Endothelial cell of umbilical vein (primary cell): ENCODE results near the gene CAPNS1. TPM values are rescaled to one million over a fixed set of nuclear protein-coding genes. Genes with fewer than 3 reads are reported as not detected.

Source experiments
- BruUV-seq: library from RNA; stranded (reverse); fragments of 400-500 nt; replicated peaks from 2 replicates; lab custom pipeline; 2021; lab: Mats Ljungman, UMichigan
- CTCF ChIA-PET: fragments of 300-600, 350-600 bp; sonication (Branson Sonifier 250); formaldehyde crosslinking; loops from one replicate; lab custom pipeline; 2021; ENCODE audit warnings: antibody characterized with exemption, inconsistent platforms; lab: Charles Lee
- POLR2A ChIA-PET: fragments of 300-600, 350-600 bp; sonication (Branson Sonifier 250); formaldehyde crosslinking; loops from one replicate; lab custom pipeline; 2021; ENCODE audit warnings: antibody characterized with exemption, inconsistent platforms; lab: Charles Lee
- DNase-seq: peaks from one replicate; pipeline ENCODE4 v3.0.0-alpha.2; 2011; ENCODE audit warnings: low read depth, low spot score
- FAIRE-seq: peaks from 2 replicates; lab custom pipeline; 2011; peaks lifted over from hg19 to GRCh38; lab: Jason Lieb, UNC
- H2AFZ ChIP-seq: 2 replicates; pipeline ENCODE4 v1.6.0; 2012; ENCODE audit warnings: low read depth, low read length, control low read depth, inconsistent platforms
- H3K27ac ChIP-seq: 2 replicates; pipeline ENCODE4 v1.5.1; 2011; ENCODE audit warnings: low read depth, mild to moderate bottlenecking, control low read depth, low read length, moderate library complexity; ENCODE audit not compliant: insufficient read depth
- H3K27me3 ChIP-seq, 2 experiments: 2 replicates each; pipeline versions ENCODE4 v1.6.0 to v1.6.1; 2011; ENCODE audit warnings: low read length in 2 of 2, mixed read lengths in 1 of 2; ENCODE audit not compliant: control insufficient read depth in 2 of 2, insufficient read depth in 2 of 2
- H3K36me3 ChIP-seq, 2 experiments: 2 replicates in 1 of 2; 3 replicates in 1 of 2; pipeline ENCODE4 v1.5.1; 2011; ENCODE audit warnings: low read length in 2 of 2, mild to moderate bottlenecking in 1 of 2, moderate library complexity in 1 of 2; ENCODE audit not compliant: control insufficient read depth in 2 of 2, insufficient read depth in 2 of 2; ENCODE audit errors: extremely low read depth in 1 of 2
- H3K4me1 ChIP-seq: 3 replicates; pipeline ENCODE4 v1.5.1; 2011; ENCODE audit warnings: mild to moderate bottlenecking, low read length; ENCODE audit not compliant: control insufficient read depth, insufficient read depth; ENCODE audit errors: extremely low read depth
- H3K4me2 ChIP-seq: 2 replicates; pipeline ENCODE4 v1.6.1; 2011; ENCODE audit warnings: low read length, control low read depth, mixed read lengths; ENCODE audit not compliant: insufficient read depth
- H3K4me3 ChIP-seq, 3 experiments: fragments of 200-600 bp in 1 of 3; sonication (generic), shearing (Covaris generic) in 1 of 3; replicated peaks in 1 of 3; 2 replicates each; pipeline ENCODE4 v1.5.1; 2011 to 2016; ENCODE audit warnings: control low read depth in 3 of 3, low read length in 3 of 3, mild to moderate bottlenecking in 2 of 3, inconsistent platforms in 1 of 3, low read depth in 1 of 3, moderate library complexity in 1 of 3; ENCODE audit not compliant: insufficient read depth in 1 of 3
- H3K79me2 ChIP-seq: 2 replicates; pipeline ENCODE4 v1.6.0; 2012; ENCODE audit warnings: low read length, inconsistent platforms; ENCODE audit not compliant: control insufficient read depth, insufficient read depth
- H3K9ac ChIP-seq: replicated peaks from 2 replicates; pipeline ENCODE3; 2011; ENCODE audit warnings: low read length, control low read depth; ENCODE audit not compliant: insufficient read depth; ENCODE audit errors: extremely low read depth
- H3K9me1 ChIP-seq: replicated peaks from 3 replicates; pipeline ENCODE4 v1.6.0; 2011; ENCODE audit warnings: mild to moderate bottlenecking, low read length; ENCODE audit not compliant: control insufficient read depth, insufficient read depth; ENCODE audit errors: extremely low read depth
- H3K9me3 ChIP-seq: replicated peaks from 2 replicates; pipeline ENCODE4 v1.5.1; 2012; ENCODE audit warnings: low read length, inconsistent platforms; ENCODE audit not compliant: control insufficient read depth, insufficient read depth
- H4K20me1 ChIP-seq: replicated peaks from 2 replicates; pipeline ENCODE3; 2011; ENCODE audit warnings: mild to moderate bottlenecking, low read length; ENCODE audit not compliant: control insufficient read depth, insufficient read depth; ENCODE audit errors: extremely low read depth
- EZH2 ChIP-seq: IDR thresholded peaks from 2 replicates; pipeline ENCODE4 v1.6.1; 2012; ENCODE audit warnings: borderline replicate concordance, low read depth, mild to moderate bottlenecking, moderate library complexity, low read length, inconsistent platforms; ENCODE audit not compliant: severe bottlenecking
- FOS ChIP-seq: IDR thresholded peaks from 2 replicates; pipeline ENCODE4 v1.6.1; 2011; ENCODE audit warnings: mild to moderate bottlenecking, low read length, moderate library complexity, borderline replicate concordance; ENCODE audit not compliant: insufficient read depth
- GATA2 ChIP-seq: IDR thresholded peaks from 2 replicates; pipeline ENCODE4 v1.7.0; 2011; ENCODE audit warnings: low read depth, mild to moderate bottlenecking, moderate library complexity, mixed read lengths, low read length; ENCODE audit not compliant: insufficient read length, insufficient read depth
- JUN ChIP-seq: IDR thresholded peaks from 2 replicates; pipeline ENCODE4 v1.6.1; 2011; ENCODE audit warnings: borderline replicate concordance, low read depth; ENCODE audit not compliant: insufficient read length, insufficient read depth
- MYC ChIP-seq: IDR thresholded peaks from one replicate; pipeline ENCODE4 v1.6.1; 2011; ENCODE audit warnings: mild to moderate bottlenecking, low read depth, low read length
- POLR2A ChIP-seq: IDR thresholded peaks from 2 replicates; pipeline ENCODE4 v1.6.1; 2012; ENCODE audit warnings: low read depth, mild to moderate bottlenecking, control low read depth, low read length
- POLR2AphosphoS5 ChIP-seq: IDR thresholded peaks from 2 replicates; pipeline ENCODE4 v1.6.1; 2012; ENCODE audit warnings: low read depth, mild to moderate bottlenecking, control low read depth, low read length, moderate library complexity; ENCODE audit not compliant: insufficient read depth
- dilution Hi-C: fragments of 300-500 bp; cut with MboI; formaldehyde crosslinking; loops from one replicate; pipeline ENCODE4 v1.15.0; 2019; ENCODE audit warnings: low sequenced_read_pairs; ENCODE audit not compliant: extremely low pct_ligation_motif_present
- intact Hi-C: fragments of 100-400 bp; cut with micrococcal nuclease; formaldehyde crosslinking; loops from one replicate; pipeline ENCODE4 v1.10.0; 2022
- polyA plus RNA-seq, 4 experiments: library from polyadenylated mRNA; depleted of rRNA in 3 of 4; stranded (reverse) in 3 of 4; unstranded in 1 of 4; fragments of >200 nt; gene quantifications; 2 replicates each; pipeline versions ENCODE4 v1.2.1 to v1.2.3, GENCODE V29; 2011 to 2012; ENCODE audit warnings: missing spikeins in 1 of 4
- total RNA-seq: library from RNA; stranded (reverse); gene quantifications from 2 replicates; pipeline ENCODE4 v1.2.3, GENCODE V29; 2021
- TF ChIP-seq, protein P1 (sequence below): IDR thresholded peaks from 2 replicates; pipeline ENCODE4 v1.6.1; 2011; ENCODE audit not compliant: insufficient read depth, insufficient read length
- TF ChIP-seq, protein P2 (sequence below), 2 donors: IDR thresholded peaks; 1 replicate in 1 of 2; 2 replicates in 1 of 2; pipeline ENCODE4 v1.5.1; 2011; ENCODE audit warnings: low read length in 2 of 2, mild to moderate bottlenecking in 2 of 2, moderate library complexity in 2 of 2, control low read depth in 1 of 2, inconsistent platforms in 1 of 2, low read depth in 1 of 2; ENCODE audit not compliant: insufficient read depth in 1 of 2; ENCODE audit errors: extremely low read depth in 1 of 2

Gene CAPNS1
- total and polyA plus RNA-seq, 2 donors (not counting 3 experiments of a cell fraction or from before 2014, with no cell fraction given) = 777 to 1,095 TPM

DNA sequence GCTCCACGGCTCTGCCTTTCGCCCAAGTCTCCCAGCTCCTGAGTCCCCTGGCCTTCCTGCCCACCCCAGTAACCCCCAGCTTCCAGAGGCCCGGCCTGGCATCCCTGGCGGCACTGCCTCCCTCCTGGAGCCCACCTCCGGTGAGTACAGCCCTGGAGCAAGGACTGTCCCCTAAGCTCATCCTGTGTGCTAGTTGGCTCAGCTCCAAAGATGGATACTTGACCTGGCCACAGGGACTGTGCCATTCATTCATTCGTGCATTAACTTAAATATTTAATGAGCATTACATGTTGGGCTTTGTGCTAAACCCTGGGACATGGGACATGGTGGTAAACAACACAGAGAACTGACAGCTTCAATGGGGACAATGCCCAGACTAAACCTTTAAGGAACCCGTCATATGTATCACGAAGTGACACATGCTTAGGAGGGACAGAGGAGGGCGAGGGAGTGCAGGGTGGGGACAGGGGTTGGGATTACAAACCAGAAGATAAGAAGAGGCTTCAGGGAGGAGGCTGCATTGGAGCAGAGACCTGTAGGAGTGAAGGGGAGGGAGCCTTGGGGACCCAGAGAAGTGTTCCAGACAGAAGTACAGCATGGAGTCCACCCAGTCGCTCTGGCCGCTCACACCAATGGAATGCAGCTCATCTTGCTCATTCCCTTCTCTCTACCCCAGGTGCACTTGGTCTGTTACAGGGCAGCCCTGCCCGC, 35.9 kb upstream of the CAPNS1 start:
- Histone ChIP-seq H3K9ac (no peak overlapping the region), H3K79me2 (no peaks in the 10 kb centered on the region), H3K4me2 (no peak overlapping the region), H3K4me3 (no peak overlapping the region), H4K20me1 (no peaks in the 10 kb centered on the region), H3K36me3 (peaks cover 3 to 9% of the 10 kb centered on the region in 2 experiments), H3K9me1 (no peaks in the 10 kb centered on the region), H3K4me1 (no peaks in the 10 kb centered on the region), H2AFZ (no peak overlapping the region), H3K9me3 (no peaks in the 10 kb centered on the region), H3K27me3 (no peaks in the 10 kb centered on the region), H3K27ac (no peak overlapping the region)
- CTCF ChIA-PET = interaction anchor here (1.3 kb wide), 1 partner anchor 25 kb away, joined by 3 read pairs; no protein-coding TSS in a partner anchor
- POLR2A ChIA-PET = no interaction called here
- intact Hi-C loops = no loop called here
- DNase-seq = no peak
- dilution Hi-C loops = no loop called here
- FAIRE-seq = no peak
- no peak for TF ChIP-seq GATA2
- TF ChIP-seq, protein P1, sequence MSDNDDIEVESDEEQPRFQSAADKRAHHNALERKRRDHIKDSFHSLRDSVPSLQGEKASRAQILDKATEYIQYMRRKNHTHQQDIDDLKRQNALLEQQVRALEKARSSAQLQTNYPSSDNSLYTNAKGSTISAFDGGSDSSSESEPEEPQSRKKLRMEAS = no peak
- TF ChIP-seq JUN = no peak
- TF ChIP-seq POLR2A = no peak
- TF ChIP-seq, protein P2, sequence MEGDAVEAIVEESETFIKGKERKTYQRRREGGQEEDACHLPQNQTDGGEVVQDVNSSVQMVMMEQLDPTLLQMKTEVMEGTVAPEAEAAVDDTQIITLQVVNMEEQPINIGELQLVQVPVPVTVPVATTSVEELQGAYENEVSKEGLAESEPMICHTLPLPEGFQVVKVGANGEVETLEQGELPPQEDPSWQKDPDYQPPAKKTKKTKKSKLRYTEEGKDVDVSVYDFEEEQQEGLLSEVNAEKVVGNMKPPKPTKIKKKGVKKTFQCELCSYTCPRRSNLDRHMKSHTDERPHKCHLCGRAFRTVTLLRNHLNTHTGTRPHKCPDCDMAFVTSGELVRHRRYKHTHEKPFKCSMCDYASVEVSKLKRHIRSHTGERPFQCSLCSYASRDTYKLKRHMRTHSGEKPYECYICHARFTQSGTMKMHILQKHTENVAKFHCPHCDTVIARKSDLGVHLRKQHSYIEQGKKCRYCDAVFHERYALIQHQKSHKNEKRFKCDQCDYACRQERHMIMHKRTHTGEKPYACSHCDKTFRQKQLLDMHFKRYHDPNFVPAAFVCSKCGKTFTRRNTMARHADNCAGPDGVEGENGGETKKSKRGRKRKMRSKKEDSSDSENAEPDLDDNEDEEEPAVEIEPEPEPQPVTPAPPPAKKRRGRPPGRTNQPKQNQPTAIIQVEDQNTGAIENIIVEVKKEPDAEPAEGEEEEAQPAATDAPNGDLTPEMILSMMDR (IDR thresholded peaks at IDR 0.05; ENCODE audit: extremely low read depth in 1 of 2, insufficient read depth in 1 of 2, low read depth in 1 of 2, low read length in 2 of 2) = no peak
- no peak for TF ChIP-seq POLR2AphosphoS5
- TF ChIP-seq FOS = no peak
- no peak for TF ChIP-seq MYC
- no peak for TF ChIP-seq EZH2
- BruUV-seq = no TSS peak
